Activated CD4-positive, alpha-beta T cell treated with anti-CD3 and anti-CD28 coated beads, Interleukin-2, Interleukin-4, amounts not matched to agents 100 ng/mL and 50 ng/mL, durations not matched to agents 16 hours and 8 hours (primary cell): Measurements from ENCODE around the gene LARGE1.

Experiments used
- DNase-seq: peaks from one replicate; pipeline ENCODE4 v3.0.0-alpha.2; 2020; ENCODE audit warnings: low spot score

LARGE1 gene

GRCh38 chr22:33772745-33773144, 147.5 kb downstream of the LARGE1 start:
- DNase-seq = no peak

GRCh38 chr22:33771136-33771535, 149.1 kb downstream of the LARGE1 start:
- no peak for DNase-seq

- no peak for DNase-seq
Measured at GRCh38 chr22:33770723-33771122, 149.6 kb downstream of the LARGE1 start.

GRCh38 chr22:33766091-33766490, 154.2 kb downstream of the LARGE1 start:
- no peak for DNase-seq

- no peak for DNase-seq
Measured at GRCh38 chr22:33758961-33759360, 161.3 kb downstream of the LARGE1 start.

- no peak for DNase-seq
Measured at GRCh38 chr22:33757802-33758483, 162.3 kb downstream of the LARGE1 start.

GRCh38 chr22:33757041-33757801, 163.1 kb downstream of the LARGE1 start:
- no peak for DNase-seq

GRCh38 chr22:33756508-33756949, 163.7 kb downstream of the LARGE1 start:
- no peak for DNase-seq

GRCh38 chr22:33748714-33749113, 171.6 kb downstream of the LARGE1 start:
- no peak for DNase-seq

- DNase-seq = no peak
Measured at GRCh38 chr22:33747576-33748180, 172.6 kb downstream of the LARGE1 start.

GRCh38 chr22:33747029-33747428, 173.2 kb downstream of the LARGE1 start:
- DNase-seq = no peak

- DNase-seq = no peak
Measured at GRCh38 chr22:33746501-33746928, 173.8 kb downstream of the LARGE1 start.

GRCh38 chr22:33745501-33745900, 174.8 kb downstream of the LARGE1 start:
- DNase-seq = no peak

- DNase-seq = no peak
Measured at GRCh38 chr22:33743756-33744155, 176.5 kb downstream of the LARGE1 start.

GRCh38 chr22:33741025-33741424, 179.3 kb downstream of the LARGE1 start:
- DNase-seq = no peak

- DNase-seq = no peak
Measured at GRCh38 chr22:33739516-33739915, 180.8 kb downstream of the LARGE1 start.

- DNase-seq = no peak
Measured at GRCh38 chr22:33737662-33738061, 182.6 kb downstream of the LARGE1 start.

- no peak for DNase-seq
Measured at GRCh38 chr22:33735978-33736377, 184.3 kb downstream of the LARGE1 start.

GRCh38 chr22:33728847-33729246, 191.4 kb downstream of the LARGE1 start:
- DNase-seq = no peak

- DNase-seq = no peak
Measured at GRCh38 chr22:33726294-33726734, 194.0 kb downstream of the LARGE1 start.

- DNase-seq = no peak
Measured at GRCh38 chr22:33723915-33724314, 196.4 kb downstream of the LARGE1 start.

GRCh38 chr22:33722816-33723215, 197.5 kb downstream of the LARGE1 start:
- DNase-seq = no peak
